ENCODE results near the gene AOPEP. TPM values are rescaled to one million over a fixed set of nuclear protein-coding genes. Genes with fewer than 3 reads are reported as not detected.

Gene AOPEP
- polyA plus RNA-seq, 1 of the 3 experiments (the other 2 are of a cell fraction): 54.6 TPM

- Histone ChIP-seq H3K9me3 (no peaks in the 10 kb centered on the region), H3K27me3 (ENCODE audit: insufficient read depth) (no peaks in the 10 kb centered on the region), H3K4me2 (peak overlapping the region; percentile 73), H3K9ac (peak overlapping the region; percentile 64), H3K27ac (ENCODE audit: low read depth in 2 of 2, low read length in 1 of 2) (peak overlapping the region; percentile 97 to 100), H3K9me2 (no peaks in the 10 kb centered on the region), H2AFZ (ENCODE audit: low read depth) (peak overlapping the region; percentile 54), H3K4me1 (ENCODE audit: control insufficient read depth in 1 of 2, insufficient read depth in 2 of 2, low read depth in 1 of 2, low read length in 1 of 2) (peaks cover 58 to 80% of the 10 kb centered on the region in 2 experiments), H3K79me2 (ENCODE audit: insufficient read depth) (peaks cover 13% of the 10 kb centered on the region), H3K36me3 (replicated peaks in 1 of 2; ENCODE audit: control insufficient read depth in 1 of 2, insufficient read depth in 2 of 2, low read length in 1 of 2) (no peaks in the 10 kb centered on the region), H4K20me1 (ENCODE audit: insufficient read depth) (no peaks in the 10 kb centered on the region), H3F3A (replicated peaks; ENCODE audit: insufficient read depth) (peaks cover 44% of the 10 kb centered on the region), H3K4me3 (ENCODE audit: low read depth in 2 of 2, low read length in 1 of 2) (peak overlapping the region in 1 of 2 experiments; percentile 3; a peak in 1 of 4 replicates)
- ChIA-PET POLR2A (interaction anchor here (1.0 to 1.6 kb wide), 5 partner anchors 141 to 262 kb away, joined by 3 to 4 read pairs (median 3); no protein-coding TSS in a partner anchor), CTCF (interaction anchor here (0.7 to 3.8 kb wide), 14 partner anchors 42 to 1352 kb away, joined by 3 to 22 read pairs (median 3); no protein-coding TSS in a partner anchor)
- 3% methylated on average over 9 of the region's 9 CpGs for WGBS (ENCODE audit: low lambda C conversion rate)
- DNase-seq: peak; percentile 58
- TF ChIP-seq YY1 (IDR thresholded peaks at IDR 0.05; ENCODE audit: low read depth): no peak
- TF ChIP-seq USF1 (IDR thresholded peaks at IDR 0.05; ENCODE audit: borderline replicate concordance, low read depth): no peak
- no peak for TF ChIP-seq RFX5 (IDR thresholded peaks at IDR 0.05; ENCODE audit: low read length)
- TF ChIP-seq EP300 (IDR thresholded peaks at IDR 0.05; ENCODE audit: borderline replicate concordance in 1 of 2, low read depth in 1 of 2, low read length in 1 of 2): peak in 1 of 2 experiments; percentile 81; a peak in 2 of 4 replicates
- TF ChIP-seq SMC3 (IDR thresholded peaks at IDR 0.05; ENCODE audit: low read depth, low read length): peak; percentile 13; the same call in 1 of the 2 replicates
- TF ChIP-seq NRF1 (IDR thresholded peaks at IDR 0.05; ENCODE audit: low read depth, low read length): no peak
- peak; percentile 31; the same call in 1 of the 2 replicates for TF ChIP-seq POLR2AphosphoS5 (IDR thresholded peaks at IDR 0.05; ENCODE audit: low read depth, low read length)
- no peak for TF ChIP-seq IRF3 (IDR thresholded peaks at IDR 0.05; ENCODE audit: low read depth, low read length)
- TF ChIP-seq, protein P1, sequence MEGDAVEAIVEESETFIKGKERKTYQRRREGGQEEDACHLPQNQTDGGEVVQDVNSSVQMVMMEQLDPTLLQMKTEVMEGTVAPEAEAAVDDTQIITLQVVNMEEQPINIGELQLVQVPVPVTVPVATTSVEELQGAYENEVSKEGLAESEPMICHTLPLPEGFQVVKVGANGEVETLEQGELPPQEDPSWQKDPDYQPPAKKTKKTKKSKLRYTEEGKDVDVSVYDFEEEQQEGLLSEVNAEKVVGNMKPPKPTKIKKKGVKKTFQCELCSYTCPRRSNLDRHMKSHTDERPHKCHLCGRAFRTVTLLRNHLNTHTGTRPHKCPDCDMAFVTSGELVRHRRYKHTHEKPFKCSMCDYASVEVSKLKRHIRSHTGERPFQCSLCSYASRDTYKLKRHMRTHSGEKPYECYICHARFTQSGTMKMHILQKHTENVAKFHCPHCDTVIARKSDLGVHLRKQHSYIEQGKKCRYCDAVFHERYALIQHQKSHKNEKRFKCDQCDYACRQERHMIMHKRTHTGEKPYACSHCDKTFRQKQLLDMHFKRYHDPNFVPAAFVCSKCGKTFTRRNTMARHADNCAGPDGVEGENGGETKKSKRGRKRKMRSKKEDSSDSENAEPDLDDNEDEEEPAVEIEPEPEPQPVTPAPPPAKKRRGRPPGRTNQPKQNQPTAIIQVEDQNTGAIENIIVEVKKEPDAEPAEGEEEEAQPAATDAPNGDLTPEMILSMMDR (IDR thresholded peaks at IDR 0.05): no peak
- no peak for TF ChIP-seq TEAD4 (IDR thresholded peaks at IDR 0.05; ENCODE audit: borderline replicate concordance, insufficient read depth)
- TF ChIP-seq RXRA (IDR thresholded peaks at IDR 0.05; ENCODE audit: borderline replicate concordance, low read depth): no peak
- peak; percentile 39 for TF ChIP-seq RAD21 (IDR thresholded peaks at IDR 0.05; ENCODE audit: low read length)
- no peak for TF ChIP-seq GABPA (IDR thresholded peaks at IDR 0.05; ENCODE audit: low read depth)
- peak; percentile 67 for TF ChIP-seq TCF12 (IDR thresholded peaks at IDR 0.05)
- no peak for TF ChIP-seq USF2 (IDR thresholded peaks at IDR 0.05; ENCODE audit: borderline replicate concordance, low read depth, low read length)
- peak; percentile 75 for TF ChIP-seq MAX (IDR thresholded peaks at IDR 0.05; ENCODE audit: low read depth)
- TF ChIP-seq ELF1 (IDR thresholded peaks at IDR 0.05): no peak
- no peak for TF ChIP-seq SIN3A (IDR thresholded peaks at IDR 0.05; ENCODE audit: borderline replicate concordance, low read depth, low read length)
- peak; percentile 51 for TF ChIP-seq CHD2 (IDR thresholded peaks at IDR 0.05; ENCODE audit: low read length, partially characterized antibody)
- no peak for TF ChIP-seq TAF1 (IDR thresholded peaks at IDR 0.05; ENCODE audit: borderline replicate concordance, low read depth, low read length)
- TF ChIP-seq JUND (IDR thresholded peaks at IDR 0.05): no peak
- TF ChIP-seq FOXM1 (IDR thresholded peaks at IDR 0.05; ENCODE audit: low read depth): no peak
- TF ChIP-seq FOSL2 (IDR thresholded peaks at IDR 0.05; ENCODE audit: borderline replicate concordance, low read depth): no peak
- TF ChIP-seq EZH2phosphoT487 (IDR thresholded peaks at IDR 0.05; ENCODE audit: borderline replicate concordance, low read depth): no peak
These were observed 139.3 kb downstream of the AOPEP start for GRCh38 chr9:94865582-94866452.
